Liver (tissue), 9 donors: ENCODE results near the gene UNC13B. TPM values are rescaled to one million over a fixed set of nuclear protein-coding genes. Genes with fewer than 3 reads are reported as not detected.

Experiments used
- DNase-seq: peaks from one replicate; pipeline ENCODE4 v3.0.0-alpha.2; 2017; ENCODE audit warnings: low spot score
- H3K27ac ChIP-seq, 2 donors: one replicate each; pipeline ENCODE4 v1.7.0; 2013; ENCODE audit warnings: inconsistent platforms in 2 of 2, low read length in 2 of 2, control low read depth in 1 of 2, low read depth in 1 of 2, mild to moderate bottlenecking in 1 of 2
- H3K27me3 ChIP-seq, 4 donors: one replicate each; pipeline versions ENCODE4 v1.6.1 to v1.7.0; 2013; ENCODE audit warnings: low read length in 3 of 4, inconsistent platforms in 1 of 4, mild to moderate bottlenecking in 1 of 4, moderate library complexity in 1 of 4; ENCODE audit not compliant: control insufficient read depth in 4 of 4, insufficient read depth in 4 of 4
- H3K36me3 ChIP-seq, 4 donors: one replicate each; pipeline versions ENCODE4 v1.6.1 to v1.7.0; 2013; ENCODE audit warnings: low read length in 3 of 4, mild to moderate bottlenecking in 3 of 4, low read depth in 1 of 4, moderate library complexity in 1 of 4; ENCODE audit not compliant: control insufficient read depth in 4 of 4, insufficient read depth in 3 of 4
- H3K4me1 ChIP-seq, 4 donors: one replicate each; pipeline versions ENCODE4 v1.6.1 to v1.7.0; 2013; ENCODE audit warnings: low read length in 3 of 4, mild to moderate bottlenecking in 3 of 4, moderate library complexity in 1 of 4; ENCODE audit not compliant: control insufficient read depth in 4 of 4, insufficient read depth in 4 of 4
- H3K4me3 ChIP-seq, 3 donors: one replicate each; pipeline versions ENCODE4 v1.6.1 to v1.7.0; 2013; ENCODE audit warnings: low read length in 3 of 3, control low read depth in 1 of 3, low read depth in 1 of 3, mild to moderate bottlenecking in 1 of 3
- H3K9ac ChIP-seq, 2 donors: one replicate each; pipeline ENCODE4 v1.7.0; 2013; ENCODE audit warnings: low read length in 2 of 2, mild to moderate bottlenecking in 2 of 2, moderate library complexity in 2 of 2, control low read depth in 1 of 2, low read depth in 1 of 2
- H3K9me3 ChIP-seq, 4 donors: one replicate each; pipeline versions ENCODE4 v1.6.1 to v1.7.0; 2013; ENCODE audit warnings: low read length in 3 of 4; ENCODE audit not compliant: control insufficient read depth in 4 of 4
- ATF3 ChIP-seq: IDR thresholded peaks from 2 replicates; pipeline ENCODE4 v1.6.1; 2016; ENCODE audit warnings: antibody characterized with exemption
- EGR1 ChIP-seq, 2 donors: IDR thresholded peaks; 2 replicates each; pipeline ENCODE4 v1.6.1; 2016 to 2018; ENCODE audit warnings: antibody characterized with exemption in 2 of 2, low read depth in 2 of 2
- FOXA1 ChIP-seq: IDR thresholded peaks from 2 replicates; pipeline ENCODE4 v1.6.1; 2016; ENCODE audit warnings: antibody characterized with exemption
- FOXA2 ChIP-seq: IDR thresholded peaks from 2 replicates; pipeline ENCODE4 v1.6.1; 2016; ENCODE audit warnings: antibody characterized with exemption
- GABPA ChIP-seq, 2 donors: IDR thresholded peaks in 1 of 2; conservative IDR thresholded peaks in 1 of 2; 2 replicates each; pipeline ENCODE4 v1.6.1; 2016; ENCODE audit warnings: antibody characterized with exemption in 2 of 2, mild to moderate bottlenecking in 1 of 2, moderate library complexity in 1 of 2
- HNF4A ChIP-seq, 2 donors: conservative IDR thresholded peaks; 2 replicates each; pipeline ENCODE4 v1.6.1; 2016; ENCODE audit warnings: antibody characterized with exemption in 2 of 2, mild to moderate bottlenecking in 2 of 2
- HNF4G ChIP-seq: IDR thresholded peaks from 2 replicates; pipeline ENCODE4 v1.6.1; 2016; ENCODE audit warnings: antibody characterized with exemption
- JUND ChIP-seq, 2 donors: IDR thresholded peaks; 2 replicates each; pipeline ENCODE4 v1.6.1; 2016; ENCODE audit warnings: antibody characterized with exemption in 2 of 2
- MAX ChIP-seq: IDR thresholded peaks from 2 replicates; pipeline ENCODE4 v1.6.1; 2016; ENCODE audit warnings: antibody characterized with exemption
- NR2F2 ChIP-seq: IDR thresholded peaks from 2 replicates; pipeline ENCODE4 v1.6.1; 2016; ENCODE audit warnings: antibody characterized with exemption
- RAD21 ChIP-seq, 2 donors: IDR thresholded peaks; 2 replicates each; pipeline ENCODE4 v1.6.1; 2016; ENCODE audit warnings: antibody characterized with exemption in 2 of 2, mild to moderate bottlenecking in 2 of 2
- RXRA ChIP-seq, 2 donors: IDR thresholded peaks; 2 replicates each; pipeline ENCODE4 v1.6.1; 2017 to 2018; ENCODE audit warnings: antibody characterized with exemption in 2 of 2, mild to moderate bottlenecking in 1 of 2
- SP1 ChIP-seq: IDR thresholded peaks from 2 replicates; pipeline ENCODE4 v1.6.1; 2018; ENCODE audit warnings: antibody characterized with exemption, mild to moderate bottlenecking
- TAF1 ChIP-seq: conservative IDR thresholded peaks from 2 replicates; pipeline ENCODE4 v1.6.1; 2016; ENCODE audit warnings: antibody characterized with exemption, mild to moderate bottlenecking
- YY1 ChIP-seq: IDR thresholded peaks from 2 replicates; pipeline ENCODE4 v1.6.1; 2016; ENCODE audit warnings: antibody characterized with exemption, mild to moderate bottlenecking
- ZBTB33 ChIP-seq: IDR thresholded peaks from 2 replicates; pipeline ENCODE4 v1.6.1; 2016; ENCODE audit warnings: antibody characterized with exemption
- WGBS: extraction: QIAGEN DNeasy Blood & Tissue Kit; methylation state at CpG from one replicate; pipeline ENCODE4 v1.1.7; 2013; 5-methylcytosine and 5-hydroxymethylcytosine counted together
- polyA plus RNA-seq, 2 donors: library from polyadenylated mRNA; stranded (reverse) in 1 of 2; unstranded in 1 of 2; fragments of 200-250 nt in 1 of 2; fragments of >200 nt in 1 of 2; fragmentation: Nextera tagmentation in 1 of 2; extraction: Ambion mirVana in 1 of 2; gene quantifications; one replicate each; pipeline versions ENCODE4 v1.2.1 to v1.2.3, GENCODE V29; 2013 to 2015
- total RNA-seq, 2 donors: library from RNA; depleted of rRNA; stranded (reverse); fragments of >200 nt; gene quantifications; one replicate each; pipeline ENCODE4 v1.2.3, GENCODE V29; 2014
- TF ChIP-seq, protein P1 (sequence below): fragments of 150-350 bp; IDR thresholded peaks from 2 replicates; pipeline ENCODE4 v1.5.1; 2017; ENCODE audit warnings: improper control_type of control experiment, low read depth, low read length; ENCODE audit not compliant: missing input control
- TF ChIP-seq, protein P2 (sequence below): IDR thresholded peaks from 2 replicates; pipeline ENCODE4 v1.6.1; 2016; ENCODE audit warnings: antibody characterized with exemption, mild to moderate bottlenecking
- donor health status: healthy.
- donor health status: healthy.
- donor health status: healthy.
- donor health status: healthy.
- donor health status: healthy.

The UNC13B gene
- total and polyA plus RNA-seq, 4 donors, result 5.5 to 25.7 (median 11.9) TPM

DNA sequence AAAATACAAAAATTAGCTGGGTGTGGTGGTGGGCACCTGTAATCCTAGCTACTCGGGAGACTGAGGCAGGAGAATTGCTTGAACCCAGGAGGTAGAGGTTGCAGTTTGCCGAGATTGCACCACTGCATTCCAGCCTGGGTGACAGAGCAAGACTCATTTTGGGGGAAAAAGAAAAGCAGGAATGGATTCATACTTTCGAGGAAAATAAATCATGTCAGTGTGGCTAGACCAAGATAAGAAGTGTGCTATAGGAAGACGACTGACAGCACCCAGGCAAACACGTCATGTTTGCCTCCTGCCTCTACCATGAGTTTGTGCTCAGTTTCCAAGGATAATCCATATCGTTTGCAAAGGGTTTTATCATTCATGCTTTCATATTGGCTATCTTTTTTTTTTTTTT is 26.9 kb upstream of the UNC13B start:
- Histone ChIP-seq H3K27ac (no peak overlapping the region), H3K4me3 (no peak overlapping the region), H3K9me3 (no peaks in the 10 kb centered on the region), H3K9ac (no peak overlapping the region), H3K4me1 (peaks cover 0 to 11% (median 5%) of the 10 kb centered on the region in 4 donors), H3K27me3 (no peaks in the 10 kb centered on the region), H3K36me3 (no peaks in the 10 kb centered on the region)
- TF ChIP-seq HNF4A (conservative IDR thresholded peaks at IDR 0.05) (no peak), RXRA (IDR thresholded peaks at IDR 0.05) (no peak), MAX (no peak), NR2F2 (no peak), HNF4G (no peak), SP1 (no peak), EGR1 (IDR thresholded peaks at IDR 0.05; ENCODE audit: low read depth in 2 of 2) (no peak), FOXA1 (no peak), TAF1 (no peak), RAD21 (IDR thresholded peaks at IDR 0.05) (no peak), ZBTB33 (no peak), YY1 (no peak), JUND (IDR thresholded peaks at IDR 0.05) (no peak), GABPA (IDR thresholded peaks at IDR 0.05 in 1 of 2, conservative IDR thresholded peaks at IDR 0.05 in 1 of 2) (no peak), FOXA2 (no peak), ATF3 (no peak)
- TF ChIP-seq, protein P1, sequence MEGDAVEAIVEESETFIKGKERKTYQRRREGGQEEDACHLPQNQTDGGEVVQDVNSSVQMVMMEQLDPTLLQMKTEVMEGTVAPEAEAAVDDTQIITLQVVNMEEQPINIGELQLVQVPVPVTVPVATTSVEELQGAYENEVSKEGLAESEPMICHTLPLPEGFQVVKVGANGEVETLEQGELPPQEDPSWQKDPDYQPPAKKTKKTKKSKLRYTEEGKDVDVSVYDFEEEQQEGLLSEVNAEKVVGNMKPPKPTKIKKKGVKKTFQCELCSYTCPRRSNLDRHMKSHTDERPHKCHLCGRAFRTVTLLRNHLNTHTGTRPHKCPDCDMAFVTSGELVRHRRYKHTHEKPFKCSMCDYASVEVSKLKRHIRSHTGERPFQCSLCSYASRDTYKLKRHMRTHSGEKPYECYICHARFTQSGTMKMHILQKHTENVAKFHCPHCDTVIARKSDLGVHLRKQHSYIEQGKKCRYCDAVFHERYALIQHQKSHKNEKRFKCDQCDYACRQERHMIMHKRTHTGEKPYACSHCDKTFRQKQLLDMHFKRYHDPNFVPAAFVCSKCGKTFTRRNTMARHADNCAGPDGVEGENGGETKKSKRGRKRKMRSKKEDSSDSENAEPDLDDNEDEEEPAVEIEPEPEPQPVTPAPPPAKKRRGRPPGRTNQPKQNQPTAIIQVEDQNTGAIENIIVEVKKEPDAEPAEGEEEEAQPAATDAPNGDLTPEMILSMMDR, result no peak
- TF ChIP-seq, protein P2, sequence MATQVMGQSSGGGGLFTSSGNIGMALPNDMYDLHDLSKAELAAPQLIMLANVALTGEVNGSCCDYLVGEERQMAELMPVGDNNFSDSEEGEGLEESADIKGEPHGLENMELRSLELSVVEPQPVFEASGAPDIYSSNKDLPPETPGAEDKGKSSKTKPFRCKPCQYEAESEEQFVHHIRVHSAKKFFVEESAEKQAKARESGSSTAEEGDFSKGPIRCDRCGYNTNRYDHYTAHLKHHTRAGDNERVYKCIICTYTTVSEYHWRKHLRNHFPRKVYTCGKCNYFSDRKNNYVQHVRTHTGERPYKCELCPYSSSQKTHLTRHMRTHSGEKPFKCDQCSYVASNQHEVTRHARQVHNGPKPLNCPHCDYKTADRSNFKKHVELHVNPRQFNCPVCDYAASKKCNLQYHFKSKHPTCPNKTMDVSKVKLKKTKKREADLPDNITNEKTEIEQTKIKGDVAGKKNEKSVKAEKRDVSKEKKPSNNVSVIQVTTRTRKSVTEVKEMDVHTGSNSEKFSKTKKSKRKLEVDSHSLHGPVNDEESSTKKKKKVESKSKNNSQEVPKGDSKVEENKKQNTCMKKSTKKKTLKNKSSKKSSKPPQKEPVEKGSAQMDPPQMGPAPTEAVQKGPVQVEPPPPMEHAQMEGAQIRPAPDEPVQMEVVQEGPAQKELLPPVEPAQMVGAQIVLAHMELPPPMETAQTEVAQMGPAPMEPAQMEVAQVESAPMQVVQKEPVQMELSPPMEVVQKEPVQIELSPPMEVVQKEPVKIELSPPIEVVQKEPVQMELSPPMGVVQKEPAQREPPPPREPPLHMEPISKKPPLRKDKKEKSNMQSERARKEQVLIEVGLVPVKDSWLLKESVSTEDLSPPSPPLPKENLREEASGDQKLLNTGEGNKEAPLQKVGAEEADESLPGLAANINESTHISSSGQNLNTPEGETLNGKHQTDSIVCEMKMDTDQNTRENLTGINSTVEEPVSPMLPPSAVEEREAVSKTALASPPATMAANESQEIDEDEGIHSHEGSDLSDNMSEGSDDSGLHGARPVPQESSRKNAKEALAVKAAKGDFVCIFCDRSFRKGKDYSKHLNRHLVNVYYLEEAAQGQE, result no peak
- WGBS, result 88% methylated on average over 6 of the region's 6 CpGs
- DNase-seq, result no peak
